ENCODE results near the gene R3HDML. TPM values are rescaled to one million over a fixed set of nuclear protein-coding genes. Genes with fewer than 3 reads are reported as not detected.

Gene R3HDML
- total RNA-seq, 1 experiment from 2014 or later: not detected

DNA sequence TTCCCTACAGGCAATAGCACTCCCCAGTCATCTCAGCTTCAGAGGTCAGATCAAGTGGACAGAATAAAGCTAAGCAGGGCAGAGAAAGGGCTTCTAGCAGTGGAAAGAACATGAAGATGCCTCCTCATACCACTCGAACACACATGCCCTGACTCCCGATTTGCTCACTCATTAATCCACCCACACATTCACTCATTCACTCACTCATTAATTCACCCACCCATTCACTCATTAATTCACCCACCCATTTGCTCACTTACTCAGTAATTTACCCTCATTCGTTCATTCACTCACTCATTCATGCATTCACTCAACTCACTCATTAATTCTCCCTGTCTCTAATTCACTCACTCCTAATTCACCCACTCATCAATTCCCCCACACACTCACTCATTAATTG lies 62.6 kb downstream of the R3HDML start:
- peaks cover 55% of the 10 kb centered on the region for H3K4me1 Mint-ChIP-seq (ENCODE audit: low read depth, unreplicated experiment)
- H3K4me3 Mint-ChIP-seq (ENCODE audit: low read depth, unreplicated experiment): no peak overlapping the region
- CTCF ChIA-PET: interaction anchor here (0.7 kb wide), 1 partner anchor 924 kb away, joined by 3 read pairs; no protein-coding TSS in a partner anchor
- intact Hi-C loops (cut with micrococcal nuclease; ENCODE audit: unreplicated experiment): no loop called here
- H3K9me3 Mint-ChIP-seq (ENCODE audit: low read depth, unreplicated experiment): peaks cover 1% of the 10 kb centered on the region
- no peak overlapping the region for H3K27ac Mint-ChIP-seq (ENCODE audit: unreplicated experiment)
- H3K36me3 Mint-ChIP-seq (ENCODE audit: insufficient read depth, unreplicated experiment): peaks cover 2% of the 10 kb centered on the region
- no peaks in the 10 kb centered on the region for H3K27me3 Mint-ChIP-seq (ENCODE audit: unreplicated experiment)
- BruUV-seq (replicated peaks): no TSS peak
- no peak for DNase-seq
- TF ChIP-seq CTCF (IDR thresholded peaks at IDR 0.05; ENCODE audit: unreplicated experiment): no peak

- intact Hi-C loops (cut with micrococcal nuclease; ENCODE audit: unreplicated experiment): no loop called here
- CTCF ChIA-PET: interaction anchor here (0.5 kb wide), 1 partner anchor 223 kb away, joined by 3 read pairs; no protein-coding TSS in a partner anchor
- Mint-ChIP-seq H3K27ac (ENCODE audit: unreplicated experiment) (no peak overlapping the region), H3K36me3 (ENCODE audit: insufficient read depth, unreplicated experiment) (no peaks in the 10 kb centered on the region), H3K4me1 (ENCODE audit: low read depth, unreplicated experiment) (peaks cover 59% of the 10 kb centered on the region), H3K27me3 (ENCODE audit: unreplicated experiment) (no peaks in the 10 kb centered on the region), H3K9me3 (ENCODE audit: low read depth, unreplicated experiment) (peaks cover 4% of the 10 kb centered on the region), H3K4me3 (ENCODE audit: low read depth, unreplicated experiment) (peak overlapping the region; percentile 9)
- TF ChIP-seq CTCF (IDR thresholded peaks at IDR 0.05; ENCODE audit: unreplicated experiment): no peak
- BruUV-seq (replicated peaks): no TSS peak
- DNase-seq: no peak
These were observed 63.8 kb downstream of the R3HDML start for GRCh38 chr20:44400671-44400969.

Other genes with a start within 250 kb of the R3HDML start
- gene JPH2, start 149.9 kb upstream of the R3HDML start, total RNA-seq (2022): 0.50 and 0.59 TPM in 2 replicates
- gene OSER1, start 126.3 kb upstream of the R3HDML start, total RNA-seq (2022): 52.2 and 56.7 TPM in 2 replicates
- not detected in 2 replicates for gene GDAP1L1, start 89.7 kb upstream of the R3HDML start, total RNA-seq (2022)
- gene FITM2, start 25.8 kb upstream of the R3HDML start, total RNA-seq (2022): 11.7 and 13.0 TPM in 2 replicates
- 27.7 and 41.1 TPM in 2 replicates for gene HNF4A, start 18.7 kb downstream of the R3HDML start, total RNA-seq (2022)
- 39.9 and 42.2 TPM in 2 replicates for gene TTPAL, start 138.8 kb downstream of the R3HDML start, total RNA-seq (2022)
- 159 and 173 TPM in 2 replicates for gene SERINC3, start 185.0 kb downstream of the R3HDML start, total RNA-seq (2022)
- gene PKIG, start 245.5 kb downstream of the R3HDML start, total RNA-seq (2022): 6.6 and 7.5 TPM in 2 replicates